Aorta (tissue), 5 donors: Measurements from ENCODE around the gene FARSB. TPM values are rescaled to one million over a fixed set of nuclear protein-coding genes. Genes with fewer than 3 reads are reported as not detected.

Experiments used
- ATAC-seq: fragments of 200-7000 bp; cut with Tn5 transposase; one replicate; pipeline ENCODE4 v1.9.1; 2022; ENCODE audit warnings: moderate library complexity; ENCODE audit not compliant: low FRiP score
- DNase-seq, 2 donors: peaks; one replicate each; pipeline ENCODE4 v3.0.0-alpha.2; 2020
- H3K27ac ChIP-seq, 2 donors: one replicate each; pipeline ENCODE4 v1.5.1; 2013; ENCODE audit warnings: low read length in 2 of 2, mild to moderate bottlenecking in 2 of 2, moderate library complexity in 2 of 2, control low read depth in 1 of 2, inconsistent platforms in 1 of 2, low read depth in 1 of 2
- H3K27me3 ChIP-seq, 2 donors: one replicate each; pipeline ENCODE4 v1.6.1; 2013; ENCODE audit warnings: control low read depth in 1 of 2, low read length in 1 of 2, mild to moderate bottlenecking in 1 of 2, moderate library complexity in 1 of 2; ENCODE audit not compliant: insufficient read depth in 2 of 2, control insufficient read depth in 1 of 2
- H3K36me3 ChIP-seq, 2 donors: one replicate each; pipeline ENCODE4 v1.6.1; 2013; ENCODE audit warnings: control low read depth in 1 of 2, low read length in 1 of 2, mild to moderate bottlenecking in 1 of 2; ENCODE audit not compliant: insufficient read depth in 2 of 2, control insufficient read depth in 1 of 2
- H3K4me1 ChIP-seq, 2 donors: one replicate each; pipeline ENCODE4 v1.6.1; 2013; ENCODE audit warnings: low read length in 2 of 2, control low read depth in 1 of 2, mild to moderate bottlenecking in 1 of 2, moderate library complexity in 1 of 2; ENCODE audit not compliant: insufficient read depth in 2 of 2, control insufficient read depth in 1 of 2
- H3K4me3 ChIP-seq, 2 donors: one replicate each; pipeline ENCODE4 v1.5.1; 2013; ENCODE audit warnings: low read length in 2 of 2, control low read depth in 1 of 2, mild to moderate bottlenecking in 1 of 2
- H3K9me3 ChIP-seq: one replicate; pipeline ENCODE4 v1.6.1; 2013; ENCODE audit warnings: mild to moderate bottlenecking, low read length; ENCODE audit not compliant: control insufficient read depth
- WGBS, 2 donors: extraction: QIAGEN DNeasy Blood & Tissue Kit; methylation state at CpG; one replicate each; pipeline ENCODE4 v1.1.7; 2013; 5-methylcytosine and 5-hydroxymethylcytosine counted together
- intact Hi-C, 2 donors: fragments of 100-400 bp; cut with DNase I; formaldehyde crosslinking; loops; one replicate each; pipeline versions ENCODE4 v1.14.2 to v1.15.0; 2022
- polyA plus RNA-seq, 2 donors: library from polyadenylated mRNA; stranded (reverse); fragments of 200-250 nt; gene quantifications; one replicate each; pipeline ENCODE4 v1.2.3, GENCODE V29; 2013
- total RNA-seq, 2 donors: library from RNA; stranded (reverse); fragmentation: NEBNext Ultra II Directional; extraction: Animal tissue kit (Norgen Biotek cat#: 25700); gene quantifications; one replicate each; pipeline ENCODE4 v1.2.1, GENCODE V29; 2021
- donor health status: healthy with polysubstance abuse.
- donor health status: Bipolar disorder and iron deficiency.
- donor health status: DM: no; HTN: no; CAD: no.
- donor health status: DM: no; HTN: no; CAD: no.
- donor health status: DM: yes; HTN: yes; CAD: no.

The FARSB gene
- total and polyA plus RNA-seq, 4 donors, result 8.4 to 14.6 (median 12.0) TPM

DNA sequence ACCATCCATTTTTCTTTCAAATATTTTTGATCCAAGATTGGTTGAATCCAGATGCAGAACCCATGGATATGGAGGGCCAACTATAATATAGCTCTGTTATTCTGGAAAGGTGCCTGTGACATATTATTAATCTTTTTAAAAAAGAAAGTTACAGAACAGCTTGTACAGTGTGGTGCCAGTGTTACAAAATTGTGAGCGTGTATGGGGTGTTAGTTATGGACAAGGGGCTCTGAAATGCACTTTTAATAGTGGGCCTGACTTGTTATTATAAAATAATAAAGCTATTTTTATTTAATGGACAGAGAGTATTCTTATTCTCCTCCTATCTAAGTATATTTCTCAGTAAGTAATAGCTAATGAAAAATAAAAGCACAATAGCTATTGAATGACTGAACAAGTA, 111.2 kb downstream of the FARSB start:
- intact Hi-C loops, result no loop called here
- Histone ChIP-seq H3K27ac (no peak overlapping the region), H3K4me3 (no peak overlapping the region), H3K27me3 (no peaks in the 10 kb centered on the region), H3K4me1 (no peaks in the 10 kb centered on the region), H3K36me3 (no peaks in the 10 kb centered on the region), H3K9me3 (no peaks in the 10 kb centered on the region)
- WGBS, 2 donors, result 13 to 20% methylated on average over 1 of the region's 1 CpG
- no peak for ATAC-seq
- DNase-seq, result no peak

DNA sequence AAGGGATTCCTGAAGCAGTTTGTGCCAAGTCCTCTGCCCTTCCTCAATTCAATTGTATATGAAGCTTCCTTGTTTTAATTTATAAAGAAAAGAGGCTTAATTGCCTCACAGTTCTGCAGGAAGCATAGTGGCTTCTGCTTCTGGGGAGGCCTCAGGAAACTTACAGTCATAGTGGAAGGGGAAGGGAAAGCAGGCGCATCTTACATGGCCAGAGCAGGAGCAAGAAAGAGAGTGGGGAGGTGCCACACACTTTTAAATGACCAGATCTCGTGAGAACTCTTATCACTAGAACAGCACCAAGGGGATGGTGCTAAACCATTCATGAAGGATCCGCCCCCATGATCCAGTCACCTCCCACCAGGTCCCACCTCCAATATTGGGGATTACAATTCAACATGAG, 117.4 kb downstream of the FARSB start:
- no peaks in the 10 kb centered on the region for H3K27me3 ChIP-seq
- peaks cover 2% of the 10 kb centered on the region for H3K9me3 ChIP-seq
- ATAC-seq (no peak), DNase-seq (no peak)
- H3K4me1 ChIP-seq, result no peaks in the 10 kb centered on the region
- intact Hi-C loops, result no loop called here
- H3K27ac ChIP-seq, result no peak overlapping the region
- no peaks in the 10 kb centered on the region for H3K36me3 ChIP-seq
- no peak overlapping the region for H3K4me3 ChIP-seq
- 76 to 80% methylated on average over 3 of the region's 3 CpGs for WGBS, 2 donors

GRCh38 chr2:222535477-222535876, 120.4 kb downstream of the FARSB start:
- Histone ChIP-seq H3K9me3 (peaks cover 2% of the 10 kb centered on the region), H3K27ac (no peak overlapping the region), H3K27me3 (no peaks in the 10 kb centered on the region), H3K36me3 (no peaks in the 10 kb centered on the region), H3K4me3 (no peak overlapping the region), H3K4me1 (no peaks in the 10 kb centered on the region)
- intact Hi-C loops, result no loop called here
- DNase-seq (no peak), ATAC-seq (no peak)
- WGBS, 2 donors, result 65 to 66% methylated on average over 6 of the region's 6 CpGs

DNA sequence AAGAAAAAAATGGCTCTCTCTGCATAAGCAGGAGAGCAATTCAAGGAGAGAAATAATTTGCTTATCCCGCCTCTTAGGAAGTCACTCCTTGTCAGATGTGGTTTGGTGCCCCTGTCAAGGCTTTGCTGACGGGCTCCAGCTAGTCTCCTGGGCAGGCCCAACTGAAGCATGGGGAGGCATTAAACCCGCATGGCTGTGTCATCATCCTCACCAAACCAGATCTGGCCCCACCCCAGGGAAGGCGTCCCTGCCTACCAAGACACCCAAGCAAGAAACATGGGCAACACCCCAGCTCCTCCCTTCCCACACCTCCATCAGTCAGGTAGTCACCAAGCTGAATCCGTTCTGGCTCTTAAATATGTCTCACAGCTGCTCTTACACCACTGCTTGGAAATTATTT, 123.6 kb downstream of the FARSB start:
- intact Hi-C loops, result no loop called here

DNA sequence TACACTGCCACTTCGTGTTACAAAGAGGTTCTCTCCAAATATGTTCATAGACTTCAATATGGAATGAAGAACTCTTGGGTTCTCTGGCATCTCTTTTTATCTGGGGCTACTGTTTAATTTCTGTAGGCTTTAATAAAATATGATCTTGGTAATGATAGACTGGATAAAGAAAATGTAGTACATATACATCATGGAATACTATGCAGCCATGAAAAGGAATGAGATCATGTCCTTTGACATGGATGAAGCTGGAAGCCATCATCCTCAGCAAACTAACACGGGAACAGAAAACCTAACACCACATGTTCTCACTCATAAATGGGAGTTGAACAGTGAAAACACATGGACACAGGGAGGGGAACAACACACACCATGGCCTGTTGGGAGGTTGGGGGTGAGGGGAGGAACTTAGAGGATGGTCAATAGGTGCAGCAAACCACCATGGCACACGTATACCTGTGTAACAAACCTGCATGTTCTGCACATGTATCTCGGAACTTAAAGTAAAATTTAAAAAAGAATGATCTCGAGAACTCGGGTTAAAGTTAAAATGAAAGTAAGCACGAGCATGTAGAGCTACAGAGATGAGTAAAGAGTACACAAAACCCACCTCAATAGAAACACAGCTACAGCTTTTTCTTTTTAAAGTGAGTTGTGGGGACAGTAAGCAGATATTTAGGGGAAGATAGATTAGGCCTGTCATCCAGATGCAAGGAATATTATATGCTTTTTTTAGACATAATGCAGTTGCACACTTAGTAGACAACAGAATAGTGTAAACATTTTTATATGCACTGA, 129.2 kb downstream of the FARSB start:
- no peaks in the 10 kb centered on the region for H3K36me3 ChIP-seq
- no peaks in the 10 kb centered on the region for H3K4me1 ChIP-seq
- no peak overlapping the region for H3K27ac ChIP-seq
- ATAC-seq, result no peak
- DNase-seq, result no peak
- H3K9me3 ChIP-seq, result no peaks in the 10 kb centered on the region
- WGBS, 2 donors, result 92 to 93% methylated on average over 7 of the region's 7 CpGs
- no peak overlapping the region for H3K4me3 ChIP-seq
- no peaks in the 10 kb centered on the region for H3K27me3 ChIP-seq
- intact Hi-C loops, result no loop called here

More for the DNA sequence above, 123.6 kb downstream of the FARSB start:
- Histone ChIP-seq H3K36me3 (no peaks in the 10 kb centered on the region), H3K4me1 (no peaks in the 10 kb centered on the region), H3K4me3 (no peak overlapping the region), H3K27me3 (no peaks in the 10 kb centered on the region), H3K27ac (no peak overlapping the region), H3K9me3 (no peaks in the 10 kb centered on the region)
- no peak for DNase-seq
- ATAC-seq, result no peak
- 89 to 91% methylated on average over 5 of the region's 5 CpGs for WGBS, 2 donors

DNA sequence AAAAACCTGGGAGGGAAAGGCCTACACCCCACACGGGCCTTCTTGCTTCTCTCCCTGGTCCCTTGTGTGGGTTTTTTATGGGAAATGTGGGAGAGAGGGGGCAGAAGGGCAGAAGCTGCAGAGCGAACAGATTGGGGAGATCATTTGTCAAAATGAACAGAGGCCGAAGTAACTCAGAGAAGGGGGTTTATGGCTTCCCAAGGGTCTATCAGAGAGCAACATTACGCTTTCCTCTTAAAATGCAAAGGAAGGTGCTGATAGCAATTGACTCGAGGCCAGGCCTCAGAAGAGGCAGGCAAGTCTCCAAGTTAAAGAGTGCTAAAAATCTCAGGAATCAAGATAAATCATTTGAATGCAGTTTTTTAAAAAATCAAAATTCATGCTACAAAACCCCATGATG, 130.1 kb downstream of the FARSB start:
- no peaks in the 10 kb centered on the region for H3K36me3 ChIP-seq
- intact Hi-C loops, result no loop called here
- H3K27me3 ChIP-seq, result no peaks in the 10 kb centered on the region
- no peaks in the 10 kb centered on the region for H3K9me3 ChIP-seq
- DNase-seq, result no peak
- no peaks in the 10 kb centered on the region for H3K4me1 ChIP-seq
- H3K4me3 ChIP-seq, result no peak overlapping the region
- 20 to 55% methylated on average over 5 of the region's 5 CpGs for WGBS, 2 donors
- H3K27ac ChIP-seq, result no peak overlapping the region
- ATAC-seq, result no peak

DNA sequence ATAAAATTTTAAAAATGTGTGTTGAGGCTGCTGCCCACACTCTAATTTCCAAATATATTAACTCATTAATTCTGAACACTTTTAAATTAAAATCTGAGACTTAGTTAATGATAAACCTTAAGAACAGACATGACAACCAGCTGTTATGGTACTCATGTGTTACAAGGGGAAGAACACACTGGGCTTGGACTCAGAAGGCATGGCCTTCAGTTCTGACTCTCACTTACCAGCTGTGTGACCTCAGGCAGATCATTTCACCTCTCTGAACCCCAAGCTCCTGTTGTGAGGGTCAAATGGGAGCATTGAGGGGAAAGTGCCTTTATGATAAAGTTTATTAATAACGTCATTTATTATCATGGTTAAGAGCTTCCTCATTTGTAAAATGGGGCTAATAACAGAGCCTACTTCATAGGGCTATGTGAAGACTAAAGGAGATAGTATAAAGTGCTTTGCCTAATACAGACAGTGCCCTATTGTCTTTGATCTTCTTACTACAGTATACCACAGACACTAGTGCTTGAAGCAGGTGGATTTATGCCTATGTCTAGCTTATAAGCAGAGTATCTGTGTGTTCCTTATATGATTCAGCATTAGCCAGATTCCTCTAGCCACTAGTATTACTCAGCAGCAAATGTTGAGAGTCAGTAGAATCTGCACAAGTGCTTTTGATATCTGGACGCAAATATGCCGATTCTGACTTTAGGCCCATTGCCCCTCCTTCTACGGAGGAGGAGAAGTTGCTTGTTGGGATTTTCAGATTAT, 131.9 kb downstream of the FARSB start:
- Histone ChIP-seq H3K27me3 (no peaks in the 10 kb centered on the region), H3K36me3 (no peaks in the 10 kb centered on the region), H3K27ac (no peak overlapping the region), H3K4me1 (no peaks in the 10 kb centered on the region), H3K4me3 (no peak overlapping the region), H3K9me3 (no peaks in the 10 kb centered on the region)
- intact Hi-C loops, result no loop called here
- DNase-seq, result no peak
- 83 to 84% methylated on average over 4 of the region's 4 CpGs for WGBS, 2 donors
- ATAC-seq, result no peak

- no peaks in the 10 kb centered on the region for H3K36me3 ChIP-seq
- H3K27ac ChIP-seq, result no peak overlapping the region
- DNase-seq, result no peak
- WGBS, 2 donors, result 89 to 92% methylated on average over 1 of the region's 1 CpG
- H3K4me1 ChIP-seq, result no peaks in the 10 kb centered on the region
- peaks cover 1% of the 10 kb centered on the region for H3K9me3 ChIP-seq
- intact Hi-C loops, result no loop called here
- H3K4me3 ChIP-seq, result no peak overlapping the region
- no peak for ATAC-seq
- H3K27me3 ChIP-seq, result no peaks in the 10 kb centered on the region
Measured at GRCh38 chr2:222522082-222522481, 133.8 kb downstream of the FARSB start.

- no peak for ATAC-seq
- Histone ChIP-seq H3K27ac (no peak overlapping the region), H3K4me1 (no peaks in the 10 kb centered on the region), H3K27me3 (no peaks in the 10 kb centered on the region), H3K4me3 (no peak overlapping the region), H3K36me3 (no peaks in the 10 kb centered on the region), H3K9me3 (peaks cover 1% of the 10 kb centered on the region)
- DNase-seq, result no peak
- intact Hi-C loops, result no loop called here
- 82 to 85% methylated on average over 3 of the region's 3 CpGs for WGBS, 2 donors
Measured at GRCh38 chr2:222521099-222521498, 134.8 kb downstream of the FARSB start.
